Osteocyte (in vitro differentiated cells): ENCODE data around the gene TNKS1BP1. TPM values are rescaled to one million over a fixed set of nuclear protein-coding genes. Genes with fewer than 3 reads are reported as not detected.

Source experiments
- DNase-seq: peaks from one replicate; pipeline ENCODE4 v3.0.0; 2021; ENCODE audit warnings: mixed read lengths; ENCODE audit not compliant: unreplicated experiment; ENCODE audit errors: extremely low spot score
- H3K27ac Mint-ChIP-seq: one replicate; pipeline ENCODE4 v1.8.0; 2021; ENCODE audit warnings: mild to moderate bottlenecking, mixed read lengths; ENCODE audit not compliant: unreplicated experiment
- H3K27me3 Mint-ChIP-seq: one replicate; pipeline ENCODE4 v1.8.0; 2021; ENCODE audit warnings: mixed read lengths; ENCODE audit not compliant: unreplicated experiment
- H3K36me3 Mint-ChIP-seq: one replicate; pipeline ENCODE4 v1.8.0; 2021; ENCODE audit warnings: mixed read lengths; ENCODE audit not compliant: unreplicated experiment
- H3K4me1 Mint-ChIP-seq: one replicate; pipeline ENCODE4 v1.8.0; 2021; ENCODE audit warnings: mixed read lengths; ENCODE audit not compliant: unreplicated experiment
- H3K4me3 Mint-ChIP-seq: one replicate; pipeline ENCODE4 v1.8.0; 2021; ENCODE audit warnings: mild to moderate bottlenecking, moderate library complexity, mixed read lengths; ENCODE audit not compliant: unreplicated experiment
- H3K9me3 Mint-ChIP-seq: one replicate; pipeline ENCODE4 v1.8.0; 2021; ENCODE audit warnings: mixed read lengths; ENCODE audit not compliant: unreplicated experiment
- CTCF ChIP-seq: fragments of 200-600 bp; sonication (generic); IDR thresholded peaks from 2 replicates; pipeline ENCODE4 v1.5.0; 2021; ENCODE audit warnings: antibody characterized with exemption, mild to moderate bottlenecking, moderate library complexity
- total RNA-seq: library from RNA; stranded (reverse); gene quantifications from 2 replicates; pipeline ENCODE4 v1.2.1, GENCODE V29; 2021

Gene TNKS1BP1
- total RNA-seq, 1 donor from 2014 or later, result 152 TPM

DNA sequence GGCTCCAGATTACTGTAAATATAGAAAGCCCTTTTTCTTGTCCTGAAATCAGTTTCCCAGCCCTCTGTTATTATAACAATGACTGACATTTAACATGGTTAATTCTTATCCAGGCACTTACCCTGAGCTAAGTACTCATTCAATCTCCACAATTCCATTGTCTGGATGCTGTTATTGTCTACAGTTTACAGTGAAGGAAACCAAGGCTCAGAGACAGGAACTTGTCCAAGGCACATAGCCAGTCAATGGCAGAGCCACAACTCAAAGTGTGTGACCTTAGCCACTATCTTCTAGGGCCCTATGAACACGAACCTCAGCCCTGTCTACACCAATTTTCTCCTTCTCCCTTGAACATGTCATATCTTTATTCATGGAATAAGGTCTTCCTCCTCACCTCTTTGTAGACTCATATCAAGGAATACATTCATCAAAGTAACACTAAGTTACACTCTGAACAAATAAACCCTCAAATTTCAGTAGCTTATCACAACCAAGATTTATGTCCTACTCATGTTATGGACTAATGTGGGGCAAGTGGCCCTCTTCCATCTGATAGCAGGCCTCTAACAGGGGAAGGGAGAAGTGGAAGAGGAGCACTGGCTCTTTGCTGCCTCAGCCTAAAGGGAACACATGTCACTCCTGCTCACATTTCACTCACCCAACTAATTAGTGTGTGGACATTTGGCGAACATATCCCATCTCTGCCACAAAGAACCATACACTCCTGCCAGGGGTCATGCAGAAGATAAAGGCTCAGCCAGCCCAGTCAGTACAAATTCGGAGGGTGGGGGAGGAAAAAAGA is 48.4 kb downstream of the TNKS1BP1 start:
- no peak for TF ChIP-seq CTCF
- Mint-ChIP-seq H3K4me1 (peaks cover 35% of the 10 kb centered on the region), H3K27me3 (peaks cover 5% of the 10 kb centered on the region), H3K4me3 (no peak overlapping the region), H3K9me3 (peaks cover 4% of the 10 kb centered on the region), H3K36me3 (peaks cover 2% of the 10 kb centered on the region), H3K27ac (no peak overlapping the region)
- no peak for DNase-seq

DNA sequence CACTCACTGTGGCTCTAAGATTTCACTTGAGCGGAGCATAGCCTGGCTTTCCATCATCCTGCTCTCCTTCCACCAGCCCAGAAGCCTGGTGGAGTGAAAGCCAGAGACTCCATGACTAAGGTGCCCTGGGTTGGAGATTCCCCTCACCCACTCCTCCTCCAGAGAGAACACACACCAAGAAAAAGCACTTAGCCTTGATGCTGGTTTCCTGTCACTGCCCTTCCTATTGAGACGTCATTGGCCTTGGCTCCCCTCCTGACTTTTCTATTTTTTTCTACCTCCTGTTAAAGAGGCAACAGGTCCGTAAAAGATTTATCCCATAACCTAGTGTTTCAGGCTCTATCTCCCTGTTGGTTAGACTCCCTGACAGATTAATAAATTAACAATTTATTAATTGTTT is 49.2 kb downstream of the TNKS1BP1 start:
- Mint-ChIP-seq H3K27me3 (peaks cover 5% of the 10 kb centered on the region), H3K9me3 (peaks cover 4% of the 10 kb centered on the region), H3K27ac (no peak overlapping the region), H3K4me1 (peaks cover 33% of the 10 kb centered on the region), H3K4me3 (no peak overlapping the region), H3K36me3 (peaks cover under 1% of the 10 kb centered on the region)
- no peak for DNase-seq
- TF ChIP-seq CTCF, result no peak

DNA sequence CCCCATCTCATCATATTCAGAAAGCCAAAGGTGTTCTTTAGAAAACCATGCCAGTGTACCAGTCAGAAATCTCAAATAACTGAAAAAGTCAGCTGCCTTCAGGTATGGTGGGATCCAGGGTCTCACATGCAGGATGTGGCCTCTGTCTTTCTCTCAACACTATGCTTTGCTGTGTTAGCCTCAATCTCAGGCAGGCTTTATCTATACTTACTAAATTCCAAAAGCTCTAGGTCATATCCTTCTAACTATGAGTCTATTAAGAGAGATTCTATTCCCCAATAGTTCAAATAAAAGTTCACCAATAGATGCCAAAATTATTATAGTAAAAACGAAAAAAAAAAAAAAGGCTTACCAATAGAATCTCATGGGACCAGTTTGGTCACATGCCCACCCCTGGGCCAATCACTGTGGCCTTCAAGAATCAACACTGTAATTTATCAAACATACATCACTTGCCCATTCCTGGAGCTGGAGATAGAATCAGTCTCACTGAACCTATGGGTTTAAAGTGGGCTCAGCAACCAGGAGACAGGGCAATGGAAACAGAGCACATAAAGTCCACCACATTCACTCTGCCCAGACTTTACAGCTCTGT is 49.8 kb downstream of the TNKS1BP1 start:
- Mint-ChIP-seq H3K27me3 (peaks cover 5% of the 10 kb centered on the region), H3K4me1 (peaks cover 28% of the 10 kb centered on the region), H3K27ac (no peak overlapping the region), H3K4me3 (no peak overlapping the region), H3K36me3 (no peaks in the 10 kb centered on the region), H3K9me3 (peaks cover 4% of the 10 kb centered on the region)
- DNase-seq, result no peak
- TF ChIP-seq CTCF, result no peak

DNA sequence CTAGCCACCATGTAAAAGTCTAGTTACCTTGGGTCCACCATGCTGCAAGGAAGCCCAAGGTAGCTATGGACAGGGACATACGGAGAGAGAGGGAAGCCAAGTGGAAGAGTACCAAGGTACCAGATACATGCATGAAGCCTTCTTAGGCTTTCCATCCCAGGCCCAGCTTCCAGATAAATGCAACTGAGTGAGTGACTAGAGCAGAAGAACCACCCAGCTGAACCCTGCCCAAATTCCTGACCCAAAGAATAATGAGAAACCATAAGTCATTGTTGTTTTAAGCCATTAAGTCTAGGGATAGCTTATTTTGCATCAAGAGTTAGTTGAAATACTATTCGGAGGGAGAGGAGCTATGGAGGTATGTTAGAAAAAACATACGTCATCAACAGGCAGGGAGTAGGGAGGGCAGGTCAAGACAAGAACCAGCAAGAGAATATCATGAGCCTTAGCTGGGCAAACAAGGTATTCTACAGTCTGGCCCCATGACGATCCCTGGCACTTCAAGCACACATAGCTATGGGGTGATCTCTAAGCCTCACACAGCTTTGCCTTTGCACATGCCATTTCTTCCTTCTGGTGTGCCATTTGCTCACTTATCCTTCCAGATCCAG is 51.2 kb downstream of the TNKS1BP1 start:
- Mint-ChIP-seq H3K27ac (no peak overlapping the region), H3K36me3 (no peaks in the 10 kb centered on the region), H3K4me3 (no peak overlapping the region), H3K27me3 (peaks cover 5% of the 10 kb centered on the region), H3K9me3 (peaks cover 4% of the 10 kb centered on the region), H3K4me1 (peaks cover 15% of the 10 kb centered on the region)
- no peak for TF ChIP-seq CTCF
- DNase-seq, result no peak

DNA sequence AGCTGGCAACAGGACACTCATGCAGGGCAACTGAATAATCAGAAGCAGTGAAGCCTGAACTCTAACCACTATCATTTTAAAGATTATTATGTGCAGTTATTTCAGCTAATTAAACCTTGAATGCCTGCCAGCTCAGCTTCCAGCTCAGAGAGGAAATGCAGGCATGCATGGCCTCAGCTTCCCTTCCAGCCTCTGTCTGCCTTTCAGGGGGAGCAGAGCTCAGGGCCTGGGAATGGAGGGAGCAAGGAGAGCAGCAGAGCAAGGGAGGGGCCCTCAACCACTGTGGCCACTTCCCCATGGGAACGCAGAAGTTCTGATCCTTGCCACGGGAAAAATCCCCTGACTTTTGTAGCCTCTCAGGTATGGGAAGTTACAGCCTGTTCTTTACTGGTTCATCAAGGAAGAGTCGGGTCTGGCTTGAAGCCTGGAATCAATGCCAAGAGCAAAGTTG is 55.2 kb downstream of the TNKS1BP1 start:
- Mint-ChIP-seq H3K9me3 (peaks cover 4% of the 10 kb centered on the region), H3K36me3 (no peaks in the 10 kb centered on the region), H3K27me3 (peaks cover 9% of the 10 kb centered on the region), H3K4me3 (no peak overlapping the region), H3K4me1 (no peaks in the 10 kb centered on the region), H3K27ac (no peak overlapping the region)
- DNase-seq, result no peak
- no peak for TF ChIP-seq CTCF
